Caki2 (cell line): Measurements from ENCODE around the gene ABCD1. TPM values are rescaled to one million over a fixed set of nuclear protein-coding genes. Genes with fewer than 3 reads are reported as not detected.
"Not testable (repeated sequence)": the region's sequence is repeated elsewhere in the genome, so short reads cannot be mapped to it uniquely, and the experiment has no call there.

Experiments used
- DNase-seq: peaks from one replicate; pipeline ENCODE4 v3.0.0-alpha.2; 2015; ENCODE audit warnings: low read depth
- in situ Hi-C: cut with HindIII; loops from 2 replicates; pipeline ENCODE4 v1.10.0; 2016; ENCODE audit warnings: low sequenced_read_pairs, low pct_unique_long_range_greater_than_20kb, mixed read lengths
- total RNA-seq: library from RNA; depleted of rRNA; stranded (reverse); fragments of >200 nt; shearing (Covaris generic); gene quantifications from 2 replicates; pipeline ENCODE4 v1.2.3, GENCODE V29; 2014; ENCODE audit warnings: low replicate concordance

The ABCD1 gene
- total RNA-seq, 1 experiment from 2014 or later, result 19.3 TPM

- DNase-seq, in situ Hi-C loops: not testable (repeated sequence)
These were observed 18.3 kb downstream of the ABCD1 start for GRCh38 chrX:153742796-153743467.

GRCh38 chrX:153743468-153744209 lies 19.0 kb downstream of the ABCD1 start:
- in situ Hi-C loops, result not testable (repeated sequence)
- DNase-seq, result peak; percentile 74

GRCh38 chrX:153744210-153745066 lies 19.8 kb downstream of the ABCD1 start:
- DNase-seq, result no peak

GRCh38 chrX:153745067-153745433 lies 20.4 kb downstream of the ABCD1 start:
- DNase-seq, in situ Hi-C loops: not testable (repeated sequence)

More at GRCh38 chrX:153744210-153745066, 19.8 kb downstream of the ABCD1 start:
- in situ Hi-C loops, result no loop called here

- no peak for DNase-seq
- in situ Hi-C loops, result no loop called here
These were observed 21.7 kb downstream of the ABCD1 start for GRCh38 chrX:153746359-153746758.

- DNase-seq, in situ Hi-C loops: not testable (repeated sequence)
These were observed 22.3 kb downstream of the ABCD1 start for GRCh38 chrX:153746991-153747390.

GRCh38 chrX:153749017-153749416 lies 24.4 kb downstream of the ABCD1 start:
- DNase-seq, in situ Hi-C loops: not testable (repeated sequence)

GRCh38 chrX:153750127-153750774 lies 25.6 kb downstream of the ABCD1 start:
- no peak for DNase-seq
- in situ Hi-C loops, result no loop called here

GRCh38 chrX:153755136-153755535 lies 30.5 kb downstream of the ABCD1 start:
- no peak for DNase-seq
- in situ Hi-C loops, result no loop called here

- DNase-seq, result no peak
- in situ Hi-C loops, result no loop called here
These were observed 37.2 kb downstream of the ABCD1 start for GRCh38 chrX:153761863-153762262.

- DNase-seq, result no peak
- in situ Hi-C loops, result no loop called here
These were observed 38.0 kb downstream of the ABCD1 start for GRCh38 chrX:153762626-153763173.

- no peak for DNase-seq
- in situ Hi-C loops, result no loop called here
These were observed 38.8 kb downstream of the ABCD1 start for GRCh38 chrX:153763298-153763932.

GRCh38 chrX:153763989-153764755 lies 39.5 kb downstream of the ABCD1 start, which contains the start of gene PLXNB3:
PLXNB3 (plus strand) TSS chrX:153764249; CDS start chrX:153765536, 1,287 bp downstream.
- DNase-seq, result peak; percentile 67
- in situ Hi-C loops, result no loop called here

GRCh38 chrX:153764786-153765137 lies 40.1 kb downstream of the ABCD1 start:
- no peak for DNase-seq
- in situ Hi-C loops, result no loop called here

- no peak for DNase-seq
- in situ Hi-C loops, result no loop called here
These were observed 40.8 kb downstream of the ABCD1 start for GRCh38 chrX:153765138-153766079.
